A673 (cell line): ENCODE measurements around the gene ASXL1.

Experiments
- EZH2 ChIP-seq: fragments of 200-600 bp; sonication (generic); IDR thresholded peaks from 2 replicates; pipeline ENCODE4 v1.6.1; 2017; ENCODE audit warnings: borderline replicate concordance, low read depth, mild to moderate bottlenecking, mixed read lengths, antibody characterized with exemption, low read length; ENCODE audit not compliant: poor library complexity, severe bottlenecking
- TF ChIP-seq, protein P1 (sequence below): fragments of 300-800, 200-600 bp; sonication (generic); conservative IDR thresholded peaks from 2 replicates; pipeline ENCODE4 v1.5.1; 2017; ENCODE audit warnings: low read depth, mild to moderate bottlenecking, antibody characterized with exemption, low read length, moderate library complexity, mixed read lengths

DNA sequence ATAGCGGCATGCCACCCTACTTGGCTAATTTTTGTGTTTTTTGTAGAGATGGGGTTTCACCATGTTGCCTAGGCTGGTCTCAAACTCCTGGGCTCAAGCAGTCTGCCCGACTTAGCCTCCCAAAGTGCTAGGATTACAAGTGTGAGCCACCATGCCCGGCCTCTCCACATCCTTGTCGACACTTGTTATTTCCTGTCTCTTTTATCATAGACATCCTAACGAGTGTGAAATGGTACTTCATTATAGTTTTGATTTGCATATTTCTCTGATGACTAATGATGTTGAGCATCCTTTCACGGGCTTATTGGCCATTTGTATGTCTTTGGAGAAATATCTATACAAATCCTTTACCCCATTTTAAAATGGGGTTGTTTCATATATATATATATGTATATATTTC lies 39.0 kb upstream of the ASXL1 start:
- TF ChIP-seq, protein P1, sequence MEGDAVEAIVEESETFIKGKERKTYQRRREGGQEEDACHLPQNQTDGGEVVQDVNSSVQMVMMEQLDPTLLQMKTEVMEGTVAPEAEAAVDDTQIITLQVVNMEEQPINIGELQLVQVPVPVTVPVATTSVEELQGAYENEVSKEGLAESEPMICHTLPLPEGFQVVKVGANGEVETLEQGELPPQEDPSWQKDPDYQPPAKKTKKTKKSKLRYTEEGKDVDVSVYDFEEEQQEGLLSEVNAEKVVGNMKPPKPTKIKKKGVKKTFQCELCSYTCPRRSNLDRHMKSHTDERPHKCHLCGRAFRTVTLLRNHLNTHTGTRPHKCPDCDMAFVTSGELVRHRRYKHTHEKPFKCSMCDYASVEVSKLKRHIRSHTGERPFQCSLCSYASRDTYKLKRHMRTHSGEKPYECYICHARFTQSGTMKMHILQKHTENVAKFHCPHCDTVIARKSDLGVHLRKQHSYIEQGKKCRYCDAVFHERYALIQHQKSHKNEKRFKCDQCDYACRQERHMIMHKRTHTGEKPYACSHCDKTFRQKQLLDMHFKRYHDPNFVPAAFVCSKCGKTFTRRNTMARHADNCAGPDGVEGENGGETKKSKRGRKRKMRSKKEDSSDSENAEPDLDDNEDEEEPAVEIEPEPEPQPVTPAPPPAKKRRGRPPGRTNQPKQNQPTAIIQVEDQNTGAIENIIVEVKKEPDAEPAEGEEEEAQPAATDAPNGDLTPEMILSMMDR: no peak
- TF ChIP-seq EZH2: no peak
